Activated T-cell treated with anti-CD3 and anti-CD28 coated beads for 24 hours (primary cell): ENCODE data around the gene ATF2.
A peak's percentile ranks its signal among the peaks of the same experiment; 100 is the strongest.

Source experiments
- DNase-seq: peaks from one replicate; pipeline ENCODE4 v3.0.0-alpha.2; 2020; ENCODE audit warnings: low read depth

ATF2 gene, protein sequence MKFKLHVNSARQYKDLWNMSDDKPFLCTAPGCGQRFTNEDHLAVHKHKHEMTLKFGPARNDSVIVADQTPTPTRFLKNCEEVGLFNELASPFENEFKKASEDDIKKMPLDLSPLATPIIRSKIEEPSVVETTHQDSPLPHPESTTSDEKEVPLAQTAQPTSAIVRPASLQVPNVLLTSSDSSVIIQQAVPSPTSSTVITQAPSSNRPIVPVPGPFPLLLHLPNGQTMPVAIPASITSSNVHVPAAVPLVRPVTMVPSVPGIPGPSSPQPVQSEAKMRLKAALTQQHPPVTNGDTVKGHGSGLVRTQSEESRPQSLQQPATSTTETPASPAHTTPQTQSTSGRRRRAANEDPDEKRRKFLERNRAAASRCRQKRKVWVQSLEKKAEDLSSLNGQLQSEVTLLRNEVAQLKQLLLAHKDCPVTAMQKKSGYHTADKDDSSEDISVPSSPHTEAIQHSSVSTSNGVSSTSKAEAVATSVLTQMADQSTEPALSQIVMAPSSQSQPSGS

DNA sequence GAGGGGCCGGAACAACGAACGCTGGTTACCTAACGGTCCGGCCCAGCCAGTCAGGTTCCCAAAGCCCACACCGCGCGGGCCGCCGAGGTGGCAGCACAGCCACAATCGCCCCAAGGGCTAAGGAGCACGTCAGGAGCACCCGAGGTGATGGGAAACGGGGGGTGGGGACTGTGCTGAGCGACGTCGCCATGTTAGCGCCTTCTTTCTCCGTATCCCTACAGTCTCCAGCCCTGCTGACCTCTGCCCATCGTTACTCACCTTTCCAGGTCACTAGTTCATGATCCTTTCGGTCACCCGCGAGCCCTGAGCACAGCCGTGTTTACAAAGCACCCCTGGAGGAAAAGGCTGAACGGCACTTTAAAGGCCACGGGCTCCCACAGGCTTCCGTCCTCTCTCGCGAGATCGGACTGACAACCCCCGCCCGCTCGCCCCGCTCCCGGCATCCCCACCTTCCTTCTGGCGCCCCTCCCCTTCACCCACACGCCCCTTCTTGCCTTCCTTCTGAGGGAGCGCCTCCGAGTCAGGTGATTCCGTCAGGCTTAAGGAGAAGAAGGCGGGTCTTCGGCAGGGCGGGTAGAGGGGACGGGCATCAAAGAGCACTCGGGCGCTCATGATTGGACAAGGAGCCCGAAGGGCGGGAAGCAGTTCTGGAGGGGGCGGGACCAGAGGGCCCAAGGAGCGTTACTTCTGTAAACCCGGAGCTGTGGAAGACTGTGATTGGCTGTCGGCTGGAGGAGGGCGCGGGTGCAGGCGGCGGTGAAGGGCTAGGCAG, at the start of gene ATF2:
TSS of gene ATF2 (minus strand) at position 412 of the 772 bp plus-strand sequence. CDS start 31,760 bp downstream, outside the sequence.
- DNase-seq: peak; percentile 96

DNA sequence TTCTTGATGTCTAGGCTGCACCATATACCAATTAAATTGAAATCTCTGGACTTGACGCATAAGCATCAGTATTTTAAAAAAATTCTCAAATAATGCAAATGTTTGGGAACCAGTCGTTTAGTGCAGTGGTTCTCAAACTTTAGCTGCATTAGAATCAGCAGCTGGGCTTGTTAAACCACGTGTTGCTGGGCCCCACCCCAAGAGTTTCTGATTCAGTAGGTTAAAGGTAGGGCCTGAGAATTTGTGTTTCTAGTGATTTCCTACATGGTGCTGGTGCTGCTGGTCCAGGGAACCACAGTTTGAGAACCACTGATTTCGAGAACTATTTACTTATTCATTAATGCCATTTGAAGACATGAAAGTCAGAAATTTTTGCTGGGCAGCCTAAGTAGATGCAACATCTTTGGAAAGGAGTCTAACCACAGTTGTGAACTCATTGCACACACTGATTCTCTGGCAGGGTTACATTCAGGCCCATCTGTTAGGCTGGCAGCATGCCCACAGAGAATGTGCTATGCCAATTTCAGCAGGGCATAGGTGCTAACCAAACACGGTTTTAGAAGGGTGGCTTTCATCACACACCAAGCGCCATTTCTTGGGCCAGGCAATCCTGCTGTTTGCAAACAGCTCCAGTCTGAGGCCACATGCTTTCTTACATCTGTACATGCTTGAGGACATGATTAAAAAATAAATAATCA, 39.9 kb upstream of the ATF2 start:
- no peak for DNase-seq

DNA sequence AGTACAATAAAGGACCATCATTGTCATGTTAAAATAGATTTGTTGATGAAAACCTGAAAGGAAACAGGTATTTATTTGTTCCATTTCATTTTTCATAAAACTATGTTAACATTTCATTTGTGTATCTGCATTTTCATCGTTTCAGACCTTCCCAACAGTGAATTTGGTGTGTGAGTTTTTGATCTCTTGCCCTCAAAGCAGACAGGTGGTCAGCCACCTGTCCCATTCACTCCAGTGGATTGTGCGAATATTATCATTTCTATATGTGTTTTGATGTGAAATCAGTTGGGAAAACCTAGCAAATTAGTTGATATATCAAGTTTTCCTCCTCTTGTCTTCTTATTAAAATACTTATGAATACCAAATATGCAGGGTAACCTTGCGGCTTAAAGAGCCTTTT, 38.9 kb upstream of the ATF2 start:
- no peak for DNase-seq

DNA sequence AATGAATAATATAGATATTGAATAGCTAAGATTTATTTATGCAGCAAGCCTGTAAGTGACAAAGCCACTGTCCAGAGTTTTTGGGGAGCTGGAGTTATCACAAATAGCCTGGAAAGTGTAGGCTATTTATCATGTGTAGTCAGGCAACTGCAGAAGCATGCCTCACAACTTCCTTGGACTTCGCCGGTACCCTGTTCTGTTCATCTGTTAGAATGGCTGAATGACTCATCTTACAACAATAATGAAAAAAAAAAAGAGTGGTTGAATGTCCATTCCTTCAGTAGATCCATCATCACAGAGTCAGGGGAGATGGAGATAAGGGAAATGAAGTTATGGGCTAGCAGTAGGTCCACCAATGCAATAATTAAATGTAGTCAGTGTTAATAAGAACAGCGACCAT, 37.5 kb upstream of the ATF2 start:
- DNase-seq: no peak

DNA sequence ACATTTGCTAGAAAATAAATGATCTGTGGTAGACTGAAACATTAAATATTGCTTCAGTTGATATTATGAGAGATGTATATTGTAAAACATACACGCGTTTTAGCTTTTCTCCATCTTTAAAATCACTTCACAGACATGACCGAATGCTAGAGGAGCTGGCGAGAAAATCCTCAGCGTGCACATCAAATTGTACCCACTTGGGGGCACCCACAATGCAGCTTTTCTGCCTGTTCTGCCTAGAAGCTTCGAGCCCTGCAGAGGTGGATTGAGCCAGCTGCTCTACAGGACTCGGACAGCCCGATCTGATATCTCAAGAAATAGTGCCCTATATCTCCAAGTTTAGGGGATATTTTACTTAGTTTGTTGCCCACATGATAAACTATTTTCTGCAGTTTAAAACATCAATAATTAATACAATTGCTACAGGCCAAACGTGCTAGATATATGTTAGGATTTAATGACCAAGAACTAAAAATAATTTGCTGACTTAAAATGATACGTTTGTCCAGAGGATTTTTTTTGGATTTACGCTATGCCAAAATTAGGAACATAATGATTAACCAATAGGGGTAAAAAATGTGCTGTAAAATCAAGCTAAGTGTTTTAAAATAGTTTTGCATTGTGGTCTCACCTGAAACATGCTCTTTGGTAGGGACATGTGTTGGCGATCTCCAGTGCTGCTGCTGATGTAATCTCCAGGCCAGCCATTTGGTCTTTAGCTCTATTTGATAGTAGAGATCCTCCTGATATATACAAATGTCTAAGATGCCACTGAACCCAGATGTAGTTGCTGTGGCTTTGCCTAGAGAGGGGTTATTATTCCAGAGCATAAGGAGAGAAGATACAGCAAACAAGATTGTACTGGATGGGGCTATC, 35.9 kb upstream of the ATF2 start:
- DNase-seq: peak; percentile 23

DNA sequence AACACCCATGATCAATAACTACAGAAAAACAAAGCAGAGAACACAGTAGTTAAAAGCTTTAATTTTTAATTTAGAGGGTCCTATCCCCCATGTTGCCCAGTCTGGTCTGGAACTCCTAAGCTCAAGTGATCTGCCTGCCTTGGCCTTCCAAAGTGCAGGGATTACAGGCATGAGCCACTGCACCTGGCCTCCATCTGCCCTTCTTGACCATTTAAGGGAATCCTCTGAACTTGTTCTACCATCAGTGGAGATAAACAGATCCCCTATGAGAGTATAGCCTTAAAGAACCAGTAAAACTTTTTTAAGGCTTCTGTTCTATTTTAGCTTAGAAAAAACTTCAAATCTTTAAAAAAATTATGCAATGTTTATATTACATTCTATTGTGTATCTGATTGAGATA, 27.0 kb upstream of the ATF2 start:
- no peak for DNase-seq

DNA sequence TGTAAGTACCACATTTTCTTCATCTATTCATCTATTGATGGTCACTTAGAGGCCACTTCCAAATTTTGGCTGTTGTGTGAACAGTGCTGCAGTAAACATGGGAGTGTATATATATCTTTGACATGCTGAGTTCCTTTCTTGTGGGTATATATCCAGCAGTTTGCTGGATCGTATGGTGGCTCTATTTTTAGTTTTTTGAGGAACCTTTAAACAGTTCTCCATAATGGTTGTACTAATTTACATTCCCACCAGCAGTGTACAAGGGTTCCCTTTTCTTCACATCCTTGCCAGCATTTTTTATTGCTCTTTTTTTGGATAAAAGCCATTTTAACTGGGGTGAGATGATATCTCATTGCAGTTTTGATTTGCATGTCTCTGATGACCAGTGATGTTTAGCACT, 20.8 kb upstream of the ATF2 start:
- no peak for DNase-seq

DNA sequence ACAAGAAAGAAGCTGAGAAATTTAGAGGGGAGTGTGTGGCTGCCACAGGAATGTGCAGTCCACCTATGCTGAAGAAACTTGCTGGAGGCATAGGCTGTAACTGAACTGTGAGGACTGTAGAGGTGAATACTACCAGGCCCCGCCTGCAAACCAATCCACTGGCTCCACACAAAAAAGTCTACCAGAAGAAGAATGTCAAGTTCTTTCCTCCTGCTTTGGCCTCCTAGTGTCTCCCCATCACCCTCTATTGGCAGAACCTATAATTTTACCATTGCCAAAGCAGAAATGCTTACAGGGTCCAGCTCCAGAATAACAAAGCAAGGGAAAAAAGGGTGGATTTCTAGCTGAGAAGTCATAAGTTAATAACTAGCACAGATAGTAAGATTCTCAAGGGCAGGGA, 19.4 kb upstream of the ATF2 start:
- DNase-seq: no peak

DNA sequence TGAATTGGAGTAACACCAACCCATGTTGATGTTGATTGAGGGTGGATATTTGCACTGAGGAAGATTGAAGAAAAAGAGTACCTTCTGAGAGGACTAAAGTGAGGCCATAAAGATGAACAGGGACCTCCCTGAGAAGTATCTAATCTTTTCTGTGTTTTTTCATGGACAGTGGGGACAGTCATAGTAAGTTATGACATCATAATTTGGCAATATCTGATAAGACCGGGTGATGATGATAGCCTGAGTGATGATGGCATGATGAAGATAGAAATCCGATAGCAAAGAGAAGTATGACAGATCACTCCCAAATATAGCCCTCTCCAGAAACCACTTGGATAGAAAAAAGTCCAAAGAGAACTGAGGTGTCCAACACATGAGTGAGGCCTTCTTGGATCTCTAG, 15.7 kb upstream of the ATF2 start:
- DNase-seq: no peak

DNA sequence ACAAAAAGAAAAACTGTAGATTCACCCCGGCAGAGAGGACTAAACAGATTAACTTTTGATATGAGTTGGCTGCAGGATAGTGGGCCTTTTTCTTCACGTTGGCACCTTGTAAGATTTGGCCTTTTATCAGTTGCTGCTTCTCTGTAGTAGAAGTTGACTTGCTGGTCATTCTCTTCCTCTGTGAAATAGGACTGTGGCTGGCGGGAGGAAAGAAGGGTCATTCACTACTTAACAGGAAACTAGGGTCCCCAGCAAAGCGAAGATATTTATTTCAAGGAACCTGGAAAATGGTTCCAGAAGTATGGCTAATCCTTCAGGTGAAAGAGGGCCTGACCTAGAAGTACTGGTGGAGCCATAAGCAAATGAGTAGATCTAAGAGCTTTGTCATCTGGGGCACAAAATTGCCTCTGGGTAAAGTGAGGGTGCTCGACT, 13.9 kb upstream of the ATF2 start:
- no peak for DNase-seq

DNA sequence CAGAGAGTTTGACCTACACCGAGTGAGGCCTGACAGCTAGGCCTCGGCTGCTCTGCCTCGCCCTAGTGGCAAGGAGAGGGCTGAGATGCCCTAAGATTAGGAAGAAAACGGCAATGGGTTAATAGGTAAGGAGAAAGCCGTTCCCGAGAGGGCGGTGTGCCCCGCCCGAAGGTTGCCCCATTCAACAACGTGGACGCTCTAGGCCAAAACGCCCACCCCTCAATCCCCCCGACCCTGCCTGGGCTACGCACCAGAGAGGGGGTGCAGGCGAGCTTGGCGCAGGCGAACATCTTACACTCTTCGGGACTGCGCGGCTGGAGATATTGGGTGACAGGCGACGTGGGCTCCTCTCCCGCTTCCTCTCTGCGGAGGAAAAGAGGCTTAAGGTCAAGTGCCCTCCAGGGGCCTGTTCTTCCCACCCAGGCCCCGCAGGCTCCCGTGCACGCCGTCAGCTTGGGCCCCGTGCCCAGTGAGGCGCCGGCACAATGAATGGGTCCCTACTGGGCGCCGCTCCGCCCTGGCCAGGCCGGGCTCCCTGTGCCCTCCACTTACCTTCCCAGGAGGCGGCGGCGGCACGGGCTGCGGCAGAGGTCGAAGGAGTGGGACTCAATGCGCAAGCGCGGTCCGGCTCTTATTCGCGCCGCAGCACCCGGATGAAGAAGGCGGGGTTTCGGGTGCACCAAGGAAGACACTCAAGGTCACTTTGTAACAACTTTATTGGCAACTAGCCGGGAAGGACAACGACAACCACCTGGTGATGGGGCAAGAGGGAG, 13.3 kb upstream of the ATF2 start, which contains the start of gene ATP5MC3:
TSS of gene ATP5MC3 (minus strand) at position 607 of the 773 bp plus-strand sequence. CDS start at position 290, 317 bp downstream.
- DNase-seq: peak; percentile 90

DNA sequence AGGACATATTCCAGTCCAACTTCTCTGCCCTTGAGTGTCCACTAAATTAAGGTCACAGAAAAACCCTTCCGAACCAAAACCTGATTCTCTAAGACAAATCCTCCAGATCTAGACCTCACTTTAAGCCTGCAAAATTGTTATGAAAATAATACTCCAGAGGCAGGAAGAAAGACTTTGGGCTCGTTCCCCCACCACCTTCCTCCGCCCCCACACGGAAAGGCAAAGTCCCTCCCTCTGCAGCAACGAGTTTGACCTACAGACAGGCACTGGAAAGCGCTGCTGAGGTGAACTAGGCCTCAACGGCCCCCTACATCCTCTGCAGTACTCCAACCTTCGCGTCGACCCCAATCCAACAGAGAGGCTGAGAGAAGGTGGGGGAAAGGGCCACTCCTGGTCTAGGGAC, 12.7 kb upstream of the ATF2 start:
- DNase-seq: peak; percentile 50

DNA sequence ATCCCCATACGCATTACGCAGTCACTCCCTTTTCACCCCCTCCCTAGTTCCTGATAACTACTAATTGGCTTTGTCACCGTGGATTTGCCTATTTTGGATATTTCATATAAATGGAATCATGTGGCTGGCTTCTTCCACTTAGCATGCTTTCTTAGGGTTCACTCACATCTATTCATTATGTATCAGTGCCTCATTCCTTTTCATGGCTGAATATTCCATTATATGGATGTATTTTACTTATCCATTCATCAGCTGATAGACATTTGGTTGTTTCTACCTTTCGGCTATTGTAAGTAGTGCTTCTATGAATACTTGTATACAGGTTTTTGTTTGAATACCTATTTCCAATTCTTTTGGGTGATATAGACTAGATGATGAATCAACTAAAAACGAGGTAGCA, 8.6 kb upstream of the ATF2 start:
- no peak for DNase-seq

DNA sequence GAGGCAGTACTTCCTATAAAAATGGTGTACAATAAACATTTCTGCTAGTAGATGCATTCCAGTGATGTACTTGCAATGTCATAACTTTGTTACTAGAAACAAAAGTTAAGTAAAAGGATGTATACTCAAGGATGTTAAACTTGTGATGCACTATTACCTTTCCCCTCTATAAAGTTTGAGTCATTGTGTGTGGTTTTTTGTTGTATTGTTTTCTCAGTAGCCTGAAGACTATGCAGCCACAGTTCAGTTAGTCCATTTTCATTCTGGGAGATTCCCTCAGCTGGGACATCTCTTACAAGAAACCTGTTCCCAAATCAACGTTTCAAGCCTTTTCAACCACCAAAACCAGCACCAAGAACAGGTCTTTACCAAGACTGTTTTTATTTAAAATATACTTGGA, 7.9 kb upstream of the ATF2 start:
- DNase-seq: no peak

DNA sequence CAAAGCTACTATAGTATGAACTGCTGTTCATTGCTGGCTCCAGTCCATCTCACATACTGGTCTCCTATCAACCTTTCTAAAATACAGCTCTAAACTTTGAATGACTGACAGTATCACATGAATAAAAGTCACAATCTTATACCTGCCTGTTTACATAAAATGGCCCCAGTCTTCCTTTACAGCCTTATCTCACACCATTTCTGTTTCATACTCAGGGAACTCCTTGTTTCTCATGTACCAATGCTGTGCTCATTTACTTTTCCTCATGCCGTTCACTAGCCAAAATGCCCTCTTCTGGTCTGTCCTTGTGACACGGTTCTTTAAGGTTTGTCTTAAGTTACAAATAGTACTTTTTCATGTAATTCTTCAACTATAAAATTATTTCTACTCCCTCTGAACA, 7.3 kb upstream of the ATF2 start:
- DNase-seq: no peak

DNA sequence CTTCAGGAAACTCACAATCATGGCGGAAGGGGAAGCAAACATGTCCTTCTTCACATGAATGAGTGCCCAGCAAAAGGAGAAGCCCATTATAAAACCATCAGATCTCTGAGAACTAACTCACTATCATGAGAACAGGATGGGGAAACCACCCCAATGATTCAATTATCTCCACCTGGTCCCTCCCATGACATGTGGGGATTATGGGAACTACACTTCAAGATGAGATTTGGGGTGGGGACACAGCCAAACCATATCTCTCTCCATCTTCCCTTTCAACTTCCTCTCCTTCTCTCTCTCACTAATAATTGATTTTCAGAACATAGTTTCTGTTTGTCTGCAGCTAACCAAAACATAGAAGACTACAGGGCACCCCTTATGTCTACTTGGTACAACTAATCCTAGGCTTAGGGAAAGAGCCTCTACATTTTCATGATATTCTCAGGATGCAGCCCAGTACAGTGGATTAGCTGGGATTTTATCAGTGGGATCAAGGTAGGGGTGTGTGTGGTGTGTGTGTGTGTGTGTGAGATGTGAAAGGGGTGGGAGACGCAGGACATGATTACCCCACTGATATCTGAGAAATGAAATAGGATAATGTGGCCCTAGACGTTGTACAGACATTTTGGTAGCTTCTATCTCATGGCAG, 2.8 kb upstream of the ATF2 start:
- DNase-seq: no peak

DNA sequence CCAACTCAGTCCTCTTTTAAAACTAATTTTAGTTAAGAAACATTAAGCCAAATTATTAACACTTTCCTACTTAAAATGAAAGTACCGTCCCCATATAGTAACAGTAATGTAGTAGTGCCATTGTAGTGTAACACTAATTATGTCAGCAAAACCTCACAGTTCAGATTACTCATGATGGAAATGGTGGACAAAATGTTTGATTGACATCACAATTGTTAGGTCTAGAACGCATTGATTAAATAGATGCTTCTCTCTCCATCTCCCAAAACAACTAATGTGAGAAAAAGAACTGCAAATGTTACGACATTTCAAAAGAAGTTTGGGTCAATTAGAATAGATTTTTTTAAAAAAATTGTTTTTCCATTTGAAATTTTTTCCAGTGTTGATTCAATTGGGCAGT, 1.2 kb upstream of the ATF2 start:
- no peak for DNase-seq

DNA sequence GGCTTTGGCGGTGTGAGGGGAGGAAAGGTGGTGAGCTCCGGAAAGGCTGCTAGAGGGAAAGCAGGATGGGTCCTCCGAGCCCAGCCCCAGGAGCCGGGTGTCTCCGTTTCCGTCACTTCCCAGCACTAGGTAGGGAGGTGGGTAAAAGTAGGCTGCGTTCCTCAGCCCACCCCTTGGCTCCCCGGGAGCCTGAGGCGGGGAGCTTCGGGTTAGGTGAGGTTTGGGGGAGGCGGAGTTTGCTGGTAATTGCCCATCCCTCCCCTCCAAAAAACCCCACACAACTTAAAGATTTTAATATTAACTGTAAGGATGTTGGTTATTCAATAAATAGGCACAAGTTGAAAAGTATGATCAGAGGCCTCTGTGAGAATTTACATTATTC, 552 bp upstream of the ATF2 start:
- DNase-seq: no peak

DNA sequence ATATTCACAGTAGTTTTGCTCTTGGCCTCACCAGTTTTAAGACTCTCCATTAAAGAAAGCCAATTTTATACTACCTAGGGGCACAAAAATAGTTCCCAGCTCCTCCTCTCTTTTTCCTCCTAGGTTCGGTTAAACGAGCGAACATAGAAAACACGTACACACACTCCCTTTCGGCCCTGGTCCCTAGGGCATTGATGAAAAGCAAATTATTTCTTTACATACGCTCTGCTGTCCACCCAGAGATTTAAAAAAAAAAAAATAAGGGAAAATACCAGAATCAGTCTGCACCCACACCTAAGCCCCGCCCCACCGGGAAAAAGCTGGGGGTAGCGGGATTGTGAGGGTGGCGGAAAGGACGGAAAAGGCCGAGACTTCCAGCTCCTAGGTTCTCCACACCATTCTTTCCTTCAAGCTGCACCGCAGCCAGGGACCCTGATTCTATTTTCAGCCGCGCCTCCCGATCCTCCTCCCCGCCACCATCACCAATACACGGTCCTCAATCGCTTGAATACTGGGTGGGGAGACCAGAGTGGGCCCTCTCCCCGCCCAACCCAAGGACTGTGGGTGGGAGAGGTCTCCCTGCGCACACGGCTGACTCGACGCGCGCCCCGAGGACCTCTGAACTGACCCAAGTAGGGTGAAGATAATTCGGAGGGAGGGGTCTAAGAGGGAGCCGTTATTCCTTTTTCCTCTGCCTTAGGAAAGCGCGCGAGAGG, 769 bp downstream of the ATF2 start:
- peak; percentile 4 for DNase-seq
